Spleen (tissue), 11 donors: Measurements from ENCODE around the gene LRP3. TPM values are rescaled to one million over a fixed set of nuclear protein-coding genes. Genes with fewer than 3 reads are reported as not detected.

ENCODE experiments used
- DNase-seq: peaks from one replicate; pipeline ENCODE4 v3.0.0-alpha.2; 2020
- H3K27ac ChIP-seq, 8 donors: fragments of 200-600 bp; sonication (generic) in 7 of 8; 1 replicate in 4 of 8; 2 replicates in 4 of 8; pipeline versions ENCODE4 v1.5.0 to v1.8.0; 2016 to 2021; ENCODE audit warnings: inconsistent platforms in 4 of 8, mild to moderate bottlenecking in 4 of 8, moderate library complexity in 1 of 8
- H3K27me3 ChIP-seq, 7 donors: fragments of 200-600 bp; sonication (generic) in 6 of 7; replicated peaks in 1 of 7; 1 replicate in 4 of 7; 2 replicates in 3 of 7; pipeline versions ENCODE4 v1.5.0 to v1.8.0; 2016 to 2021; ENCODE audit warnings: inconsistent platforms in 3 of 7, mild to moderate bottlenecking in 1 of 7
- H3K36me3 ChIP-seq, 6 donors: fragments of 200-600 bp; sonication (generic) in 5 of 6; 1 replicate in 4 of 6; 2 replicates in 2 of 6; pipeline versions ENCODE4 v1.5.0 to v1.8.0; 2016 to 2021; ENCODE audit warnings: inconsistent platforms in 2 of 6
- H3K4me1 ChIP-seq, 6 donors: fragments of 200-600 bp; sonication (generic) in 5 of 6; 1 replicate in 3 of 6; 2 replicates in 3 of 6; pipeline versions ENCODE4 v1.5.0 to v1.8.0; 2016 to 2021; ENCODE audit warnings: inconsistent platforms in 3 of 6
- H3K4me3 ChIP-seq, 8 donors: fragments of 200-600 bp; sonication (generic) in 7 of 8; 1 replicate in 4 of 8; 2 replicates in 4 of 8; pipeline versions ENCODE4 v1.5.0 to v1.8.0; 2016 to 2021; ENCODE audit warnings: inconsistent platforms in 4 of 8, mild to moderate bottlenecking in 4 of 8, moderate library complexity in 2 of 8
- H3K9me3 ChIP-seq, 8 donors: fragments of 200-600 bp; sonication (generic) in 7 of 8; 1 replicate in 4 of 8; 2 replicates in 4 of 8; pipeline versions ENCODE4 v1.5.0 to v1.8.0; 2016 to 2021; ENCODE audit warnings: inconsistent platforms in 4 of 8
- POLR2A ChIP-seq, 3 donors: fragments of 450-650 bp; IDR thresholded peaks; one replicate each; pipeline ENCODE4 v1.5.1; 2017; ENCODE audit warnings: antibody characterized with exemption in 3 of 3, mild to moderate bottlenecking in 1 of 3
- POLR2AphosphoS5 ChIP-seq, 3 donors: sonication (generic); formaldehyde crosslinking; IDR thresholded peaks; one replicate each; pipeline ENCODE4 v1.5.1; 2017; ENCODE audit warnings: antibody characterized with exemption in 3 of 3
- WGBS, 5 donors: extraction: QIAGEN DNeasy Blood & Tissue Kit in 3 of 5; methylation state at CpG; one replicate each; pipeline versions ENCODE4 v1.1.5 to v1.1.7; 2013 to 2018; 5-methylcytosine and 5-hydroxymethylcytosine counted together
- intact Hi-C: fragments of 100-400 bp; cut with DNase I; formaldehyde crosslinking; loops from one replicate; pipeline ENCODE4 v1.15.0; 2023; ENCODE audit warnings: low total_unique reads
- polyA plus RNA-seq, 3 donors: library from polyadenylated mRNA; stranded (reverse); fragments of 200-250 nt; gene quantifications; one replicate each; pipeline ENCODE4 v1.2.1, GENCODE V29; 2013
- total RNA-seq, 7 donors: library from RNA; depleted of rRNA in 3 of 7; stranded (reverse); fragments of >200 nt in 3 of 7; fragmentation: NEBNext Ultra II Directional in 4 of 7; extraction: Animal tissue kit (Norgen Biotek cat#: 25700) in 4 of 7; gene quantifications; one replicate each; pipeline versions ENCODE4 v1.1.0 to v1.2.1, GENCODE V29; 2016 to 2021
- TF ChIP-seq, protein P1 (sequence below), 11 experiments: fragments of 200-600 bp in 7 of 11; fragments of 450-650 bp in 4 of 11; sonication (generic) in 4 of 11; IDR thresholded peaks in 8 of 11; conservative IDR thresholded peaks in 3 of 11; 1 replicate in 7 of 11; 2 replicates in 4 of 11; pipeline versions ENCODE4 v1.4.0 to v1.8.0; 2016 to 2021; ENCODE audit warnings: antibody characterized with exemption in 11 of 11, inconsistent platforms in 4 of 11, mild to moderate bottlenecking in 1 of 11
- donor health status: healthy with polysubstance abuse.
- donor health status: DM: no; HTN: no; CAD: no; lungs with moderate emphysema.
- donor health status: DM: no; HTN: no; CAD: no.
- donor health status: Bipolar disorder and iron deficiency.
- donor health status: healthy.
- donor health status: DM: no; HTN: no; CAD: no.
- donor health status: DM: yes; HTN: yes; CAD: no.

Gene LRP3
- total and polyA plus RNA-seq, 10 donors: 1.4 to 12.8 (median 8.2) TPM

DNA sequence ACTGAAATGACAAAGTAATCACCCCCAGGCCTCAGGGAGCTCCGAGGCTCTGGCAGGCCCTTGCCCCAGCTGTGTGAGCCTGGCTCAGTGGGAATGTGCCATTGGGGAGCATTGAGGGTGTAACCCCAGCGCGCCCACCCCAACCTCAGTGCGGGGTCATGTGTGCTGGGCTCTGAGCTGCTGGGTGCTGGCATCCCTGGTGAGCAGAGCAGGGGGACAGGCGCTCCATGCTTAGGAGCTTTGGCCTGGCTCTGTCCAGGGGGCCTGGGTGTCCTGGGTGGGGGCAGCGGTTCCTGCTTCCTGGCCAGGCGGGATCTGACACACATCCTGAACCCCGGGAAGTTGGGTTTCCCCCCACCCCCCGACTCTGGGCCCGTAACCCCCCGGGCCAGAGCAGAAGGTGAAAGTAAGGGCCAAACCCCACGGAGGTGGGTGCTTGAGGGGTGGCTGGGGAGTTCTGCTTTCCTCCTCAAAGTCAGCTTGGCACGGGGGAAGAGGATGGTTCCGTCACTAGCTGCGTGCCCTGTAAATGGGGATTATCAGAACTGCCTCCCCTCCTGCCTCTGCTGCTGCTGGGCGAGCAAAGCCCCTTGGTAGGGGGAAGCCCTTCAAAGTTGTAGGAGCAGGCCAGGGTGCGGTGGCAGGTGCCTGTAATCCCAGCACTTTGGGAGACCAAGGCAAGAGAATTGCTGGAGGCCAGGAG is 1.7 kb downstream of the LRP3 start:
- TF ChIP-seq, protein P1, sequence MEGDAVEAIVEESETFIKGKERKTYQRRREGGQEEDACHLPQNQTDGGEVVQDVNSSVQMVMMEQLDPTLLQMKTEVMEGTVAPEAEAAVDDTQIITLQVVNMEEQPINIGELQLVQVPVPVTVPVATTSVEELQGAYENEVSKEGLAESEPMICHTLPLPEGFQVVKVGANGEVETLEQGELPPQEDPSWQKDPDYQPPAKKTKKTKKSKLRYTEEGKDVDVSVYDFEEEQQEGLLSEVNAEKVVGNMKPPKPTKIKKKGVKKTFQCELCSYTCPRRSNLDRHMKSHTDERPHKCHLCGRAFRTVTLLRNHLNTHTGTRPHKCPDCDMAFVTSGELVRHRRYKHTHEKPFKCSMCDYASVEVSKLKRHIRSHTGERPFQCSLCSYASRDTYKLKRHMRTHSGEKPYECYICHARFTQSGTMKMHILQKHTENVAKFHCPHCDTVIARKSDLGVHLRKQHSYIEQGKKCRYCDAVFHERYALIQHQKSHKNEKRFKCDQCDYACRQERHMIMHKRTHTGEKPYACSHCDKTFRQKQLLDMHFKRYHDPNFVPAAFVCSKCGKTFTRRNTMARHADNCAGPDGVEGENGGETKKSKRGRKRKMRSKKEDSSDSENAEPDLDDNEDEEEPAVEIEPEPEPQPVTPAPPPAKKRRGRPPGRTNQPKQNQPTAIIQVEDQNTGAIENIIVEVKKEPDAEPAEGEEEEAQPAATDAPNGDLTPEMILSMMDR (IDR thresholded peaks at IDR 0.05 in 8 of 11, conservative IDR thresholded peaks at IDR 0.05 in 3 of 11): no peak
- TF ChIP-seq POLR2A (IDR thresholded peaks at IDR 0.05) (no peak), POLR2AphosphoS5 (IDR thresholded peaks at IDR 0.05) (no peak)
- intact Hi-C loops: no loop called here
- no peak for DNase-seq

DNA sequence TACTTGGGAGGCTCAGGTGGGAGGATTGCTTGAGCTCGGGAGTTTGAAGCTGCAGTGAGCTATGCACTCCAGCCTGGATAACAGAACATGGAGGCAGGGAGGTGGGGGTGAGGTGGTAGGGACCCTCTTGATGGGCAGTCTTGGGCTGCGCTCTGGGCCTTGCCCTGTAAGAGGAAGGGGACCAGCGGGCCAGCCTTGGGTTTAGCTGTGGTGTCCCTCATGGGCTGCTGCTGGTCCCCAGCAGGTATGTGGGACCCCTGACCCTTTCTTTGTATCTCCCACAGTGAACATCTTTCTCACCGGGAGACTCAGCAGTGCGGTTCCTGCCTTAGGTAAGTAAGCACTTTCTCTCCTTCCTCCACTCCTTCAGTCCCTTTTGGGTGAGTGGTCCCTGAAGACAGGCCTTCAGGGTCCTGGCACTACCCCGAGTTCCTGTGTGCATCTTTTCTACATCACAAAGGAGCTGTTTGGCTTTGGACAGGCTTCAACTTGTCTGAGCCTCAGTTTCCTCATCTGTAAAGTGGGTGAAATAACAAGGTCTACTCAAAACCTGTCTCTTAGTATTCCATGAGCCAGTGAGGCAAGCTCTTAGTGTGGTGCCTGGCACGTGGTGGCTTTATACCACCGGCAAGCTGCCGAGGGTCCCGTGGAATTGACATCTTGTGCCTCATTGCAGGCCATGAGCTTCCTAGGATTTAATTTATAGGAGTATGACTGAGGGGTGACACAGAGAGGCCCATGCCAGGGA is 2.5 kb downstream of the LRP3 start:
- Histone ChIP-seq H3K27me3 (peaks cover 0 to 46% (median 18%) of the 10 kb centered on the region in 7 donors), H3K4me1 (peaks cover 0 to 50% (median 19%) of the 10 kb centered on the region in 6 donors), H3K9me3 (no peaks in the 10 kb centered on the region), H3K36me3 (peaks cover 0 to 12% (median 0%) of the 10 kb centered on the region in 6 donors), H3K27ac (no peak overlapping the region), H3K4me3 (no peak overlapping the region)
- DNase-seq: no peak
- TF ChIP-seq POLR2A (IDR thresholded peaks at IDR 0.05): no peak
- no peak for TF ChIP-seq POLR2AphosphoS5 (IDR thresholded peaks at IDR 0.05)
- TF ChIP-seq, protein P1 (IDR thresholded peaks at IDR 0.05 in 8 of 11, conservative IDR thresholded peaks at IDR 0.05 in 3 of 11): no peak
- intact Hi-C loops: no loop called here
- 92 to 96% (median 95%) methylated on average over 9 to 10 of the region's 10 CpGs for WGBS, 5 donors

More for the DNA sequence above, 1.7 kb downstream of the LRP3 start:
- peaks cover 0 to 12% (median 0%) of the 10 kb centered on the region in 6 donors for H3K36me3 ChIP-seq
- WGBS, 5 donors: 54 to 76% (median 71%) methylated on average over 6 to 17 of the region's 17 CpGs
- no peaks in the 10 kb centered on the region for H3K9me3 ChIP-seq
- peak overlapping the region in 5 of 8 donors; percentile 47 to 76 (median 56) for H3K4me3 ChIP-seq
- peaks cover 0 to 53% (median 18%) of the 10 kb centered on the region in 7 donors for H3K27me3 ChIP-seq
- H3K4me1 ChIP-seq: peaks cover 0 to 50% (median 19%) of the 10 kb centered on the region in 6 donors
- H3K27ac ChIP-seq: peak overlapping the region in 2 of 8 donors; percentile 52 to 64

DNA sequence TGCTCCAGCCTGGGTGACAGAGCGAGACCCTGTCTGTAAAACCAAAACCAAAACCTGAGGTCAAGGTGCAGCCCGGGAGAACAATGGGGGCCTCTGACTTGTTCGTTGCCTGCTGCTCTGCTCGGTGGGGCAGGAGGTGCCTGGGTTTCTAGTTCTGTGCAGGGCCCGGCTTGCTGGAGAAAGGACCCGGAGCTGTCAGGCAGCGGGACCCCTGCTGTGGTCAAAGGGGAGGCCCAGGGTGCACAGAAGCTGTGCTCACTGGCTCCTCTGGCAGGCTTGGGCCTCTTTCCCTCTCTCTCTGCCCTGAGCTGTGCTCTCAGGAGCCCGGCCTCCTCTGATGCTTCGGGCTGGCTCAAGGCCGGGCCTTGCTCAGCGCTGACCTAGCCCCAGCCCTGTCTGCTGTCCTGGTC is 3.5 kb downstream of the LRP3 start:
- Histone ChIP-seq H3K4me3 (no peak overlapping the region), H3K36me3 (peaks cover 0 to 13% (median 0%) of the 10 kb centered on the region in 6 donors), H3K27ac (no peak overlapping the region), H3K27me3 (peaks cover 0 to 36% (median 12%) of the 10 kb centered on the region in 7 donors), H3K4me1 (peaks cover 0 to 50% (median 19%) of the 10 kb centered on the region in 6 donors), H3K9me3 (no peaks in the 10 kb centered on the region)
- TF ChIP-seq POLR2A (IDR thresholded peaks at IDR 0.05): no peak
- TF ChIP-seq, protein P1 (IDR thresholded peaks at IDR 0.05 in 8 of 11, conservative IDR thresholded peaks at IDR 0.05 in 3 of 11): no peak
- TF ChIP-seq POLR2AphosphoS5 (IDR thresholded peaks at IDR 0.05): no peak
- no peak for DNase-seq
- 81 to 92% (median 87%) methylated on average over 7 to 11 of the region's 11 CpGs for WGBS, 5 donors
- intact Hi-C loops: no loop called here

DNA sequence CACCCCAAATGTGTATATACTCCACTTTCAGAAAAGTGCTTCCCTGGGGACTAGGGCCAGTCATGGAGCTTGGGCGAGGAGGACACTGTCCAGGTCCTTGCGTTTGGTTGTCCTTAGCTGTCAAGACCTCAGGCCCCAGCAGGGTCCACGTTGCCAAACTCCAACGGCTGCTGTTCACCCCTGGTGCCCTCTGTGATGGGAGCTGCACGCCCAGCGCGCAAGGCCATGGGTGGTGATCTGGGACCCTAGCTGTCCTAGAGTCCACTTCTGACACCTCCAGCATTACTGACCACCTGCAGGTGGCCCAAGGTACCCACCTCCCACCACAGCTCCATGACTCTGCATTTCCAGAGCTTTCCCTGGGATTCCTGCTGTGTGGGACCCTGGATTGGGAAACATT is 4.0 kb downstream of the LRP3 start:
- no peak overlapping the region for H3K4me3 ChIP-seq
- intact Hi-C loops: no loop called here
- TF ChIP-seq POLR2AphosphoS5 (IDR thresholded peaks at IDR 0.05) (no peak), POLR2A (IDR thresholded peaks at IDR 0.05) (no peak)
- TF ChIP-seq, protein P1 (IDR thresholded peaks at IDR 0.05 in 8 of 11, conservative IDR thresholded peaks at IDR 0.05 in 3 of 11): no peak
- H3K9me3 ChIP-seq: no peaks in the 10 kb centered on the region
- DNase-seq: no peak
- WGBS, 5 donors: 88 to 95% (median 91%) methylated on average over 4 to 7 of the region's 7 CpGs
- peaks cover 0 to 47% (median 19%) of the 10 kb centered on the region in 6 donors for H3K4me1 ChIP-seq
- peaks cover 0 to 19% (median 0%) of the 10 kb centered on the region in 6 donors for H3K36me3 ChIP-seq
- no peak overlapping the region for H3K27ac ChIP-seq
- H3K27me3 ChIP-seq: peaks cover 0 to 30% (median 8%) of the 10 kb centered on the region in 7 donors
